Stimulated activated CD4-positive, alpha-beta T cell treated with anti-CD3 and anti-CD28 coated beads, Interleukin-12 subunit alpha, Interleukin-12 subunit beta, amount 100 ng/mL, for 48 hours (primary cell): ENCODE results near the gene SPTBN5.

Experiments used
- DNase-seq, 3 donors: peaks; one replicate each; pipeline ENCODE4 v3.0.0-alpha.2; 2020; ENCODE audit warnings: low read depth in 2 of 3, low spot score in 1 of 3

Gene SPTBN5

GRCh38 chr15:41849204-41849603 lies 44.6 kb downstream of the SPTBN5 start:
- no peak for DNase-seq

GRCh38 chr15:41848631-41849030 lies 45.2 kb downstream of the SPTBN5 start:
- DNase-seq, result peak; percentile 33 to 52 (median 40)

- no peak for DNase-seq
Measured at GRCh38 chr15:41847981-41848380, 45.9 kb downstream of the SPTBN5 start.

GRCh38 chr15:41847206-41847605 lies 46.6 kb downstream of the SPTBN5 start:
- DNase-seq, result no peak

- no peak for DNase-seq
Measured at GRCh38 chr15:41844814-41845213, 49.0 kb downstream of the SPTBN5 start.

GRCh38 chr15:41843571-41843970 lies 50.3 kb downstream of the SPTBN5 start:
- DNase-seq, result no peak

GRCh38 chr15:41842229-41842628 lies 51.6 kb downstream of the SPTBN5 start:
- DNase-seq, result no peak

- no peak for DNase-seq
Measured at GRCh38 chr15:41841131-41841530, 52.7 kb downstream of the SPTBN5 start.

- no peak for DNase-seq
Measured at GRCh38 chr15:41840673-41841072, 53.2 kb downstream of the SPTBN5 start.

- no peak for DNase-seq
Measured at GRCh38 chr15:41839781-41840491, 53.9 kb downstream of the SPTBN5 start.

- no peak for DNase-seq
Measured at GRCh38 chr15:41838400-41838897, 55.4 kb downstream of the SPTBN5 start, which contains the start of gene PLA2G4B. Gene PLA2G4B, plus strand, starts transcription at chr15:41838847. Its CDS starts 67 bp downstream, at chr15:41838914.

GRCh38 chr15:41836713-41837454 lies 57.0 kb downstream of the SPTBN5 start:
- DNase-seq, result no peak

- DNase-seq, result no peak
Measured at GRCh38 chr15:41836073-41836472, 57.8 kb downstream of the SPTBN5 start.

GRCh38 chr15:41834096-41834495 lies 59.8 kb downstream of the SPTBN5 start:
- no peak for DNase-seq

- no peak for DNase-seq
Measured at GRCh38 chr15:41832875-41833274, 61.0 kb downstream of the SPTBN5 start.

GRCh38 chr15:41832208-41832607 lies 61.6 kb downstream of the SPTBN5 start:
- DNase-seq, result no peak

- peak; percentile 13 to 37 (median 22) for DNase-seq
Measured at GRCh38 chr15:41831291-41831690, 62.6 kb downstream of the SPTBN5 start.

- DNase-seq, result no peak
Measured at GRCh38 chr15:41829959-41830646, 63.8 kb downstream of the SPTBN5 start.

GRCh38 chr15:41828807-41829141 lies 65.1 kb downstream of the SPTBN5 start:
- no peak for DNase-seq

- peak; percentile 89 to 98 (median 97) for DNase-seq
Measured at GRCh38 chr15:41827880-41828806, 65.7 kb downstream of the SPTBN5 start, which contains the start of gene JMJD7. Gene JMJD7, plus strand, starts transcription at chr15:41828092. Its CDS starts 33 bp downstream, at chr15:41828125.
